T1000 (cell line): Measurements from ENCODE around the gene FA2H.
"Not testable (repeated sequence)": the region's sequence is repeated elsewhere in the genome, so short reads cannot be mapped to it uniquely, and the experiment has no call there.

Source experiments
- DNase-seq: peaks from one replicate; lab custom pipeline; 2025; ENCODE audit warnings: mixed read lengths; lab: John Stamatoyannopoulos, UW

The FA2H gene

GRCh38 chr16:74769586-74770190 is 4.9 kb downstream of the FA2H start:
- no peak for DNase-seq

- DNase-seq, result no peak
Measured at GRCh38 chr16:74768239-74768638, 6.4 kb downstream of the FA2H start.

DNA sequence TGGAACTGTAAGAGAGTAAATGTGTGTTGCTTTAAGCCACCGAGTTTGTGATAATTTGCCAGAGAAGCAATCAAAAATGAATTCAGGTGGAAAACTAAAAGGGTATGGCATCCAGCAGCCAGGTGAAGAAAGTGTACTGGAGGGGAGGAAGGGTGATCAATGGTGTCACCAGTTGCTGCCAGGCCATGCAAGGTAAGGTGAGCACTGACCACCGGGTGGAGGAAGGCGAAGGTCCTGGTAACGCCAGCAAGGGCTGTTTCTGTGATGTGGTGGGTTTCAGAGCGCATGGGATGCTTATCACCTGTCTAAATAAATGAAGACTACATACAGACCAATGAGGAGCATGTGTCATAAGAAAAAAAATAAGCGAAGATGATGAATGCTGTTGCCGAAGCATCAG is 6.9 kb downstream of the FA2H start:
- DNase-seq, result no peak

DNA sequence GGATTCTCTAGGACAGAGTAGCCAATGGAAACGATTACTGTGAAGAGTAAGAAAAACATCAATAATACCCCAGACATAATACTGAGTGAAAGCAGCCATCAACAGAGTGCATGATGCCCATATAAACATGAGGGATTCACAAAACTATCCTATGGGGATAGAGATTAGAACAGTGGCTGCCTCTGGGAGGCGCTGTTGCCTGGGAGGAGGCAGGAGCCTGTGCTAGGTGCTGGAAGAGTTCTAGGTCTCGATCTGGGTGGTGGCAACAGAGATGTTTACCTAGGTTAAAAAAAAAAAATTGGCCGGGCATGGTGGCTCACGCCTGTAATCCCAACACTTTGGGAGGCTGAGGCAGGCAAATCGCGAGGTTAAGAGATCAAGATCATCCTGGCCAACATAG is 7.9 kb downstream of the FA2H start:
- DNase-seq, result no peak

GRCh38 chr16:74764184-74764583 is 10.4 kb downstream of the FA2H start:
- DNase-seq, result not testable (repeated sequence)

DNA sequence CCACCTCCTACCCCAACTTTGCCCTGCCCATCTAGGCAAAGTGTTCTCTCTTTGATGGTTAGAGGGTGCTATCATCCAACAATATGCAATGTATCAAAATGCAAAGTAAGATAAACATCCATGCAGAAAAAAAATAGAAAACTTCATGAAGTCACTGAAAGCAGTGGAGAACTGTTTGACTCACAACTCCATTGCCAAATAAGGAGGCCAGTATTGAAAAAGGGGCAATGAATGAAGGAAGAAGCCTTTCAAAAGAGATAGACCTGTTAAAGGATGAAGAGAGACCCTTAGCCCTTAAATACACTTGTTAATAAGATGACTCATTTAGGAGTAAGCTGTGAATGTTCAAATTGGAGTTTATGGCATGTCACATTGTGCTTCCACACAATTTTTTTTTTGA is 13.0 kb downstream of the FA2H start:
- DNase-seq, result no peak

GRCh38 chr16:74760007-74760767 is 14.4 kb downstream of the FA2H start:
- no peak for DNase-seq

DNA sequence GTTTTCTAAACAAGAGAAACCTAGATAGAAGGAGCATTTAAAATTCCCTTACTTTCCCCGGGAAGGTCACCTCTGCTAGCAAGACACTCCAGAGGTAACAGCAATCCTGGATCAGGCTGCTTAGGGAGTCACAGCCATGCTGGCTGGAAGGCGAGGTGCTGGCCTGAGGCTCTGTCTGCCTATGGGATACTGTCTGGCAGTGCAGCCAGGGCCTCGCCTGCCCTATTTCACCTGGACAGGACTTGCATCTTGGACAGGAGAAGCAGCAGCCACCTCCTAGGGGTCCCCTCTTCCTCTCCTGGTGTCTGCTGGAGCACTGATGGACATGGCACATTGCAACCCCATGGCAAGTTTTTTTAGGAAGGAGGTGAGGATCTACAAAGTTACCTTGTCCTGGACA is 15.1 kb downstream of the FA2H start:
- DNase-seq, result no peak

DNA sequence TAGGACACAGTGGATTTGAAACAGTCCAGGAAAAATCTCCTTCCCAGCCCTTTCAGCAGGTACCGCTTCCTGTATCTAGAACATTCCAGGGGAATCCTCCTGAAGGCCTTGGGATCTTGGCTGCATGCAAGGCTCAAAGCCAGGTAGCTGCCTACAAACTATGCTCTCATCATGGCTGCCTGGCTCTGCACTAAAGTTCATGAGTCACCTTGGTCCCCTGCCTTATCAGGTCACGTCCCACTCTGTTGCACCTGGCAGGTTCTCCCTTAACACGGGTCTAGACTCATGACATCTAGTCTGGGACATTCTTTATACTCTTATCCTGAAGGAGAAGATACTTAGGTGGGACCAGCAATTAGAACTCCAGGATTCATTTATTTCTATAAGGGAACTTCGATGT is 15.8 kb downstream of the FA2H start:
- no peak for DNase-seq

DNA sequence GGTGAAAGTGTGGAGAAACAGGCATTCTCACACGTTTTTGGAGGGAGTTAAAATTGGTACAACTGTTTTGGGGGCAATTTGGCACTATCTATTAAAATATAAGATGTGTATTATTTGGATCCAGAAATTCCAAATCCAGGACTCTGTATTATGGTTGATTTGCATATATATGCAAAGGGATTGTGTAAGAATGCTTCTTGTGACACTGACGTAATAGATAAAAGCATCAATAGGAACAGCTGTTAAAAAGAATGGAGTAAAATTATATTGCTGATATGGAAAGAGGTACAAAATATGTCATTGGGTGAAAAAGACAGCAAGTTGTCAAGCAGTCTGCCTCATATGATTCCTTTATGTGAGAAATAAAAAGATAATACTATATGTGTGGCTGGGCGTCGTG is 17.3 kb downstream of the FA2H start:
- DNase-seq, result no peak

- DNase-seq, result no peak
Measured at GRCh38 chr16:74756203-74756602, 18.4 kb downstream of the FA2H start.

DNA sequence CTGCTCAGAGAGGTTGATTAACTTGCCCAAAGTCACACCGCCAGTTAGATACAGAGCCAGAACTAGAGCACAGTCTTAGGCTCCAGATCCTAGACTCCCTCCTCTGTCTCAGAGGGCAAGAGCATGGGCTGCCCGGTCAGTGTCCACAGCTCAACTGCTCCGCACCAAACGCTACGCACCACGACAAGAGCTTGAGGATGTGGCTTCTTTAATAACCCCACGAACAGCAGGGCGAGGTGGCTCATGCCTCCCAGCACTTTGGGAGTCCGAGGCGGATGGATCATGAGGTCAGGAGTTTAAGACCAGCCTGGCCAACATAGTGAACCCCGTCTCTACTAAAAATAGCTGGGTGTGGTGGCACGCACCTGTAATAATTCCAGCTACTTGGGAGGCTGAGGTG is 21.4 kb downstream of the FA2H start:
- DNase-seq, result no peak

DNA sequence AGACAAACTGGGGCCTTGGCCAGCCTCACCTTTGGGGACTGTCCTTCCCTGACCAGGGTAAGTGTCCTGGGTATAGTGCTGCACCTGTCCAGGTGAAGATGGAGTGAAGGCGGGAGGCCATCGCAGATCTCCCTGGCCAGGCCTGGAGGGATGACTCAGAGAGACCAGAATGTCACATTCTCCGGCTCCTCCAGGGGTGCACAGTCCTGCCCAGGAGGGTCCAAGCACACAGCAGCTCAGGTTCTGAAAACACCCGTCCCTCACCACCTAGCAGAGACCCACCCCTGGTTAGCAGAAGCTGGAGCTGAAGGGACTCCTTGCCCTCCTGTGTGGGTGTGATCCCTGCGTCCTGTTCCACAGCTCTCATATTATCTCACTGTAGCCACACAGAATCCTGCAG is 21.9 kb downstream of the FA2H start:
- no peak for DNase-seq

- DNase-seq, result no peak
Measured at GRCh38 chr16:74752258-74752657, 22.4 kb downstream of the FA2H start.

DNA sequence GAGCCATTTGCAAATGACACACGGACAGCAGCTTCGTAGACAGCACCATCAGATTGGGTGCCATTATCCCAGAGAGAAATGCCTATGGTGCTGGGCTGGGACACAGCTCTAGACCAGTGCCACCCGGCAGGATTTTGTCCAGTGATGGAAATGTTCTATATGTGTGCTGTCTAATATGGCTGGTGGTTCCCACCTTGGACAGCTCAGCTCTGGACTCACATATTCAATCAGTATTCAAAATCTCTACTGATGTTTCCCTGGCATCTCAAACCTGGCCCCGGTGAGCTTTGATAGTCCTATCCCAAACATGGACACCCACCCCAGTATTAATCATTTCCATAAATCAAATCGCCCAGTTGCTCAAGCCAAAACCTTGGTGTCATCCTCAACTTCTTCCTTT is 23.0 kb downstream of the FA2H start:
- DNase-seq, result no peak

GRCh38 chr16:74749291-74750055 is 25.1 kb downstream of the FA2H start:
- DNase-seq, result no peak

DNA sequence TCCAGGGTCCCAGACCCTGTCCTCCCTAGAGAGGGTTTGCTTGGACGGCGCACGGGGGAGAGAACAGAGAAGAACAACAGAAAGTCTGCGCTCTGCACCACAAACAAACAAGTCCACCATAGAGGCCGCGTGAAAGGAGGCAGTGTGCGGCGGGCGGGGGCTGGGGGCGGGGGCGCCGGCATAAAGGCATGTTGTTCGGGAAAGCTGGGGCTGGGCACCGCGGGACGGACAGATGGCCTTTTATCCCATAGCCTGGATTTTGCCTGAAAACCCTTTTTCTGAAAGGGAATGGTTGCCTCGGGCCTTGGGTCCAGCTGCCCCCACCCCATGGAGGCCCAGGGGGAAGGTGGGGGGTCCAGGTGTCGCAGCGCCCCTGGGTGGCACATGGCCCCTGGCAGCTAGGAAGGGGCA is 26.0 kb downstream of the FA2H start:
- DNase-seq, result no peak

GRCh38 chr16:74747716-74748615 is 26.7 kb downstream of the FA2H start:
- no peak for DNase-seq

- no peak for DNase-seq
Measured at GRCh38 chr16:74745926-74746325, 28.7 kb downstream of the FA2H start.

- no peak for DNase-seq
Measured at GRCh38 chr16:74745109-74745615, 29.5 kb downstream of the FA2H start.

- no peak for DNase-seq
Measured at GRCh38 chr16:74744566-74744965, 30.1 kb downstream of the FA2H start.
